Measurements from ENCODE around the gene KRT31.

DNA sequence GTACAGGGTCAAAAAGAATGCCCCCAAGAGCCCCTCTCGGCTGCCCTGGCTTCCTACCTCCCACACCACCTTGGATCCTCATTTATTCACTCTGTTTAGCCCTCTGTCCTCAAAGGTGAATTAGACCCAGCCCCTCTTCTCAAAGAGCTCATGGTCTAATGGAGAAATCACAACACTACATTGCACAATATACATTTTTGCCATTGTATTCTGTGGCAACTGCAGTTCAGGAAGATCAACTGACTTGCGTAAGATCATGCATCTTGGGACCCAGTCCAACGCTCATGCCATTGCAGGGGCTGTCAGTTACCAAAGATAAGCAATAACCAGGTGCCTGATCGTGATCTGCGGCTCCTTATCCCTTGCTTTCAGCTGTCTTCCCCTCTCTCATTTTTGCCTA lies 42.0 kb upstream of the KRT31 start:
- TF ChIP-seq EP300 (IDR thresholded peaks at IDR 0.05) = no peak
- TF ChIP-seq, protein P1, sequence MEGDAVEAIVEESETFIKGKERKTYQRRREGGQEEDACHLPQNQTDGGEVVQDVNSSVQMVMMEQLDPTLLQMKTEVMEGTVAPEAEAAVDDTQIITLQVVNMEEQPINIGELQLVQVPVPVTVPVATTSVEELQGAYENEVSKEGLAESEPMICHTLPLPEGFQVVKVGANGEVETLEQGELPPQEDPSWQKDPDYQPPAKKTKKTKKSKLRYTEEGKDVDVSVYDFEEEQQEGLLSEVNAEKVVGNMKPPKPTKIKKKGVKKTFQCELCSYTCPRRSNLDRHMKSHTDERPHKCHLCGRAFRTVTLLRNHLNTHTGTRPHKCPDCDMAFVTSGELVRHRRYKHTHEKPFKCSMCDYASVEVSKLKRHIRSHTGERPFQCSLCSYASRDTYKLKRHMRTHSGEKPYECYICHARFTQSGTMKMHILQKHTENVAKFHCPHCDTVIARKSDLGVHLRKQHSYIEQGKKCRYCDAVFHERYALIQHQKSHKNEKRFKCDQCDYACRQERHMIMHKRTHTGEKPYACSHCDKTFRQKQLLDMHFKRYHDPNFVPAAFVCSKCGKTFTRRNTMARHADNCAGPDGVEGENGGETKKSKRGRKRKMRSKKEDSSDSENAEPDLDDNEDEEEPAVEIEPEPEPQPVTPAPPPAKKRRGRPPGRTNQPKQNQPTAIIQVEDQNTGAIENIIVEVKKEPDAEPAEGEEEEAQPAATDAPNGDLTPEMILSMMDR (IDR thresholded peaks at IDR 0.05) = no peak
- no peak for TF ChIP-seq POLR2A (IDR thresholded peaks at IDR 0.05)
- no peak for TF ChIP-seq POLR2AphosphoS5 (IDR thresholded peaks at IDR 0.05)

Measured in stomach (tissue), 4 donors.